Prostate gland (tissue), 2 donors: ENCODE results near the gene ELK4.

Source experiments
- CTCF ChIP-seq, 4 experiments: fragments of 200-600 bp in 2 of 4; fragments of 450-650 bp in 2 of 4; sonication (generic) in 2 of 4; IDR thresholded peaks; 1 replicate in 3 of 4; 2 replicates in 1 of 4; pipeline ENCODE4 v1.5.1; 2016 to 2019; ENCODE audit warnings: antibody characterized with exemption in 4 of 4, mild to moderate bottlenecking in 2 of 4, moderate library complexity in 2 of 4
- POLR2A ChIP-seq: fragments of 450-650 bp; IDR thresholded peaks from one replicate; pipeline ENCODE4 v1.6.1; 2016; ENCODE audit warnings: antibody characterized with exemption, mild to moderate bottlenecking
- POLR2AphosphoS5 ChIP-seq: sonication (generic); formaldehyde crosslinking; IDR thresholded peaks from one replicate; pipeline ENCODE4 v1.6.1; 2017; ENCODE audit warnings: antibody characterized with exemption

DNA sequence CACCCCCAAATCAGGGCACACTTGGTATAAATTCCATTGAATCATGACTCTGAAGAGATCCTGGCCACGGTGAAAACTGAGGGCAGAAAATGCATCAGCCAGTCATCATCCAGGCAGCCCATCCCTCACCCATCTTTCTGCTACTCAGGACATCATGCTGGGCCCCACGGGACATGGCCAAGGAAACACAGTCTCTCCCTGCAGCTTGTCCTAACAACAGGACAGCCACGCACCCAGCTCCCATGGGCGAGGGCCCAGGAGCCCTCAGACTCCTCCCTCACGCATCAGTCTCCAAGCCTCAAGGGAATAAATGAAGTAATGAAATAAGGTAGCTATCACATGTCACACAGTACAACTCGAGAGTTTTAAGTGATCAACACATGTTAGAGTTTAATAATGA lies 37.8 kb downstream of the ELK4 start:
- no peak for TF ChIP-seq CTCF (IDR thresholded peaks at IDR 0.05)
- TF ChIP-seq POLR2A: no peak
- TF ChIP-seq POLR2AphosphoS5: no peak
